GM23248 (cell line): Measurements from ENCODE around the gene XXYLT1.

Experiments used
- EZH2 ChIP-seq: fragments of 200-600 bp; sonication (generic); IDR thresholded peaks from 2 replicates; pipeline ENCODE4 v1.6.1; 2018; ENCODE audit warnings: antibody characterized with exemption, mild to moderate bottlenecking; ENCODE audit not compliant: insufficient read depth, poor library complexity, severe bottlenecking
- EZH2phosphoT487 ChIP-seq: fragments of 200-600 bp; sonication (generic); IDR thresholded peaks from 2 replicates; pipeline ENCODE4 v1.6.1; 2018; ENCODE audit warnings: antibody characterized with exemption, moderate library complexity, mild to moderate bottlenecking, low read depth; ENCODE audit not compliant: insufficient read depth

GRCh38 chr3:195040094-195040493 is 230.9 kb downstream of the XXYLT1 start:
- TF ChIP-seq EZH2 (no peak), EZH2phosphoT487 (no peak)
